Effector CD4-positive, alpha-beta T cell (primary cell): ENCODE results near the gene SLC12A1.

Experiments used
- DNase-seq: peaks from one replicate; pipeline ENCODE4 v3.0.0-alpha.2; 2020

SLC12A1 gene

DNA sequence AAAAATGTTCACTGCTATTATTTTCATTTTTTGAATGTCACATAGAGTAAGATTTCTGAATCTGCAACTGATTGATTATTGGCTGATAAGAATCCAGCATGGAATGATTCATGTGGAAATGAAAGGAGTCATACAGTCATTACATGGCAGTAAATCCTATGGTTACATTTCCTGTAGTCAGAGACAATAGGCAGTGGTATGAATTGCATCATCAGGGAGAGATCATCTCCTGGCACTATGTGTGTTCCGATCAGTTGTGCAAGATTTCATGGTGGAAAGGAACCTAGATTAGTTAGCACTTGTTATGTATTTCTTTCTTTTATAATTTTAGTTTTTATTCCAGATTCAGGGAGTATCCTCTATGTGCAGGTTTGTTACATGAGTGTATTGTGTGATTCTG is 38.8 kb downstream of the SLC12A1 start:
- DNase-seq = no peak

- DNase-seq = no peak
Observed at GRCh38 chr15:48248414-48248813, 42.3 kb downstream of the SLC12A1 start.

DNA sequence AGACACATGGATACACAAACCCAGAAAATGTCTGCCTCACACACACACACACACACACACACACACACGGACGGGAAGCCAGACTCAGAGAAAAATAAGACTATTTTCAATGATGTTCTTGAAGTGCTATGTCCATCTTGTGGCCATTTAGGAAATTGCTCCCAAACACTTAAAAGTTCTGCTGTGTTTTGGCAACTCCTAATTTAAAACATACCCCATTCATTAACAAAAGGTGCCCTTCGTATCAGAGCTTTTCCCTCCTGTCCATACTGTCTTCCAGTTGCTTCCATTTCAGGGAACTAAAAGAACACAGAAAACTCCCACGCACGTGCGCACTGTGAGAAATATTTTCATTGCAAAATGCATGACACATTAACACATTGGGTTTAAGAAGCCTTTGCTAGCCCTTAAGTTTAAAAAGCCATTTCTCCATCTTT is 44.6 kb downstream of the SLC12A1 start:
- DNase-seq = no peak

DNA sequence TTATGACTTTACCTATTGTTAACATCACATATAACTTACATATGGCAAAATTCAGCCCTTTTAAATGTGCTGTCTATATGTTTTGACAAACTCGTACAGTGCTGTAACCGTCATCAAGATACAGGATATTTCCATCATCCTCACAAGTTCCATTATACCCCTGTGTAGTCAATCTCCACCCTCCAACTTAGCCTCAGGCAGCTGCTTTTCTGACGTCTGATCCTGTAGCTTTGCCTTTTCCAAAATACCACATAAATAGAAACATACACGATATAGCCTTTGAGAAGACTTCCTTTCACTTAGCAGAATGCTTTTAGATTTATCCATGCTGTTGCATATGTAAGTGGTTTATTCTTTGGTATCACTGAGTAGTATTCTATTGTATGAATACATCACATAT is 47.1 kb downstream of the SLC12A1 start:
- DNase-seq = no peak

DNA sequence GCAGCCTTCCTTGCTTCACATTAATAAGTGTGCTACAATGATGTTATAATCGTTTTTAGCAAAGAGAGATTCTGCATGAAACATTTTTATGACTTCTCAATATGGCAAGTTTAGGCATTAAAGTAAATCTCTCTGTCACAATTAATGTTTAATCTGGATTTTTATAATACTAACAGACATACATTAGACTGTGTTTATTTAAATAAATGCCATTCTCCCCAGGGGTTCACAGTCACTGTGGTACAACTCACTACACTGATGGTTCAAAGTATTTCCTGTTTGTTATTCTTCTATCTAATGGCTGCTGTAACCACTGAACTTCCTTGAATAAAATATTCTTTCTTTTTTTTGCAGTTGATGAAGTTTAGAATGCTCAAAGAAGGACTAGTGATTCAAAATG is 59.0 kb downstream of the SLC12A1 start:
- DNase-seq = no peak

DNA sequence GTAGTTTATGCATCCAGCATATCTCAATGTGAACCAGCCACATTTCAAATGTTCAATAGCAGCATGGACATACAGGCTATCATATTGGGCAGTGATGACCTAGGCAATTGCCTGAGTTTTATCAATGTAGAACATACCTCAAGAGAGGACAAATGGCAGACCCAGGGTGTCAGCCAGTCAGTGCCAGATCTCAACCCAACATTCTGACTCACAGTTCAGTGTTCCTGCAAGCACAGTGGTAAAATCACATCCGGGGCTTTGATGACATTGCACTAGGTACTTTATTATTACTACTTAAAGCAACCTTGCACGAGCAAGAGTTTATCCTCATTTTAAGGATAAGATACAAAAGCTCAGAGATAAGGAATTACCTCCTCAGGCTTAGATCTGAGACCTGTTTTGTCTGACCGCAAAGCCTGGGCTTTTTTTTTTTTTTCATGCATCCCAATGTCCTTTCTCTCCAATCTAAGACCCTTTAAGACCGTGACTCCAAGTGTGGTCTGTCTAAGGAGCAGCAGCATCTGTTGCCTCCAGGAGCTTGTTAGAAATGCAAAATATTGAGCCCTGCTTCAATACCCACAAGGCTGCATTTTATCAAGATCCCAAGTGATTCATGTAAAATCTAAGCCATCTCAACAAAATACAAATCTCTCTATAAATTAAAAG is 60.1 kb downstream of the SLC12A1 start:
- DNase-seq = no peak

DNA sequence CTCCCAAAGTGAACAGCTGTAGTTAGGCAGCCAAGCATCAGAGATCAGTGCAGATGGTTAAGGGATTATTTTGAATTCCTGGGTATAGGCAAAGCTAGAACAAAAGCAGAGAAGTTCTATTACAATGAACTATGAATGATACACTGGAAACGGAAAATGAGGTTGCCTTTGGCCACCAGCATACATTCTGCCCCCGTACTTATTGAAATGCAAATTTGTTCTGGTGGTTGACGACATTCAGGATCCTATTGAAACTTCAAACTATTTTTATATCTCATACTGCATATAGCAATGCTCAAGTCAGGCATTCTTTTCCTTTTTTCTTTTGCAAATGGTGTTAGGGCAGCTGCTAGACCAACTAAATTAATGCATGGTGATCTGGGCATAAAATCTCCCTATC is 61.7 kb downstream of the SLC12A1 start:
- DNase-seq = no peak

DNA sequence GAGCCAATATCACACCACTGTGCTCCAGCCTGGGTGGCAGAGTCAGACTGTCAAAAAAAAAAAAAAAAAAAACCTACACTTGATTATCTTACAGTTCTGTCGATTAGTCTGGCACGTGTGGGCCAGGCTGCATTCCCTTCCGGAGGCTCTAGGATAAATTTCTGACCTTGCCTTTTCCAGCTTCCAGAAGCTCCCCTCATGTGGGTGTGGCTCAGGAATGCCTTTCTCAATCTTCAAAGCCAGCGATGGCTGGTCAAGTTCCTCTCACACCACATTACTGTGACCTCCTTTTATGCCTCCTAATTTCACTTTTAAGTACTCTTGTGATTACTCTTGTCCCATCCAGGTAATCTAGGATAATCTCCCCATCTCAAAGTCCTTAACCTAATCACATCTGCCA is 66.9 kb downstream of the SLC12A1 start:
- DNase-seq = no peak

DNA sequence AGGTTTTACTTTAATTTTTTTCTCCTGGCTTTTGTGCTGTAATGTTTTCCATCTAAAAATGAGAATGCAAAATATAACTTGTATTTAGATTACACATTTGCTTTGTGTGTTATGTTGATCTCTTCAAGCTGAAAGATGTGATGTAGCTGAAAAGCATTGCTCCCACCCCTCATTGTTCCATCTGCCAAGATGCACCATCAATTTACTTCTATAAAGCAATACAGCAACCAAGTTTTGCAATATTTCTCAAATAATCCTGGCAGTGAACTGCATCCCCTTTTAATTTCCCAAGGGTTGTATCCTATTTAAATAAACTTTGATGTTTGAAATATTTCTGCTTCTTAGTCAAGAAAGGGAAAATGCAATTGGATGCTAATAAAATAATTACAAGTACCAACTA is 72.6 kb downstream of the SLC12A1 start:
- no peak for DNase-seq

GRCh38 chr15:48279608-48280007 is 73.5 kb downstream of the SLC12A1 start:
- no peak for DNase-seq

DNA sequence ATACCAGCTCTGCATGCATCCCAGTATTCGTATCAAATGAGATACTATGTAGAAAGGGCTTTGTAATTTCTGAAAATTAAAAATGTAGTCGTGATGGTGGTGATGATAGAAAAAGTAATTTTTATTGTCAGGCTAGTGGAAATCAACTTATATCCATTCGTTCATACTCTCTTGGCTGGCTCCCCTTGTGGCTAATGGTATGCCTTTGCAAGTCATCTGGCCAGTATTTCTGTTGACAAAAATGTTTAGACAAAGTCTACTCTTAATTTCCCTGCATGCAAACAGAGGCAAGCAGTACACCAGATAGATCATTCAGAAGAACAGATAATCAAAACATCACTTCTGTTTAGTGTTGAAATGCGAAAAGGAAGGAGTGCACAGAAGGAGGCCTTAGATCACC is 75.6 kb downstream of the SLC12A1 start:
- DNase-seq = no peak

DNA sequence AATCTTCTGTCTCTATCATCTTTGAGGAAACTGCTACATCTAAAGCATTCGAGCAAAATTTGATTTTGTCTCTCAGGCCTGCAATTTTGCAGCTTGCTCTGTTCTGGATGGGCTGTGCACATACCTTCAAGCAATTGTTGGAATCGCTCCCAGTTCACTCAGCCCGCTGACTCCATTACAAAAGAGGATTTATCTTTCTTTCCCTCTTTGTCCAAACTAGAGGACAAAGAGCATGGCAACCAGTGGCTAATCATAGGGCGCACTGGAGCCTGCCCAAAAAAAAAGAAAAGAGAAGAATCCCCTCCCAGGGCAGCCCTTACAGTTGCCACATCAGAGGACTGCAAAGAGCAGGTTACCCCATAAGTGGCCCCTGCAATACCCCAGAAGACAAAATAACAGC is 76.1 kb downstream of the SLC12A1 start:
- no peak for DNase-seq

DNA sequence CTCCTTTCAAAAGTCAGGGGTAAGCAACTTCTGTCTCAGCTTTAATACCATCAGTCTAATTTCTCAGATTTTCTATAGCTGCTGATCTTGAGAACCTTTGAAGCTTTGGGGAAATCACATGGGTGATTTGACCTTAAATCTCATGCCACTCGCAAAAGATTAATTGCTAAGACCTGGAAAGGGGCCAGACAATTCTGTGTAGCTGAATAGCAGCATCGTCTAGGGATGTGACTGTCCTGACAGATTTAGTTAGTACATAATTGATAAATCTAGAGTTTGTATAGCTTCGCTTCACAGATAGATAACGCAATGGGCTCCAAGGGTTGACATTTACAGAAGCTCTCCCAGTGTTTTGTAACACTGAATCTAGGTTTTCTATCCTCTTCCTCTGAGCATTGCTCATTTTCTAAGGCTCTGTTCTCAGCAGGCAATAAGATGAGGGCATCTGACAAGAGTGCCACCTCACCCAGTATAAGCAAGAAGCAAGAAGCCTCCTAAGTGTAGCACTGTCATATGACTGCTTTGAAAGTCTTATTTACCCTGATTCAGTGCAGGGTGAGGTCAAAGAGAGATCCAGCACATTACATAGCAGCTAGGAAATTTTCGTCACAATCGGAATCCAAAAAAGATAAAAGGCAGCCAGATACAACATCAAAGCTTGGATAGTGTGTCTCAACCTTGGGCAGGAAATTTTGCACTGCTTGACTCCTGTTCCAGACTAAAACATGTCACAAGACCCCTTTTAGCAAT is 77.5 kb downstream of the SLC12A1 start:
- no peak for DNase-seq

DNA sequence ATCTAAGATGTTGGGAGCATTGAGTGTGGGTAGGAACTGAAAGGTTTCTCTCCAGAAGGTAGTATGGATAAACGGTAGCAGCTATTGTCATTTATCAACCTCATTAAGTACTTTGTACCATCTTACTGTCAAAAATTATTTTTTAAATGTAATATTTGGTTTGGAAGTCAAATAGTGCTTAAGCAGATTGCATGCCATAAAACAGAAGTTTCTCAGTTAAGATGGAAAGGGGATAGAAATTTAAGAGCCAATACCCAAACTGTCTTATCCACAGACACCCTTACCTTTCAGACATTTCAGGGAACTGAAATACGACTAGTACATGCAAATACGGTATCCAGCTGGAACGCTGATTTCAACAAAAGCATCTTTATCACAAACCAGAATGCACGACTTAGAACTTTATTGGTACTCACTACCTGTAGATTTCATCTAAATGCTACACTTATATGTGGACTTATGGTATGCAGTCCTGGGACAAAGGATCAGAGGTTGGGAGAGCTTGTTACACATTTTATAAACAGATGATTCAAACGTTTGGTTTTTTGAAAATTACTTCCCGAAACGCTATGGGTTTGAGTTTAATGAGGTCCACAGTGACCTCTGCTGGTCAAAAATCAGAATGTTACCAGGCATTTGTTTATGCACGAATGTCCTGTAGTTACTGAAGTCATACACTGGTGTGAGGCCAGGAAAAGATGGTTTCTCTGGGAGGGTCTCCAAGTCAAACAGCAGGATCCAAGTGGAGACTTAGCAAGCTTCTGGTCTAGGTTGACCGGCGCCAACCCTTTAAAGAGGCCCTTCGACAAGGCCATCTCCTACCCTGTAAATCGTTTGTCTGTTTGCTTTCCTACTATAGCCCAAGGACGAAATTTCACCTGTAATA is 79.5 kb downstream of the SLC12A1 start:
- peak; percentile 22 for DNase-seq

- no peak for DNase-seq
Observed at GRCh38 chr15:48289628-48290027, 83.5 kb downstream of the SLC12A1 start.

GRCh38 chr15:48292458-48292857 is 86.4 kb downstream of the SLC12A1 start:
- DNase-seq = no peak

DNA sequence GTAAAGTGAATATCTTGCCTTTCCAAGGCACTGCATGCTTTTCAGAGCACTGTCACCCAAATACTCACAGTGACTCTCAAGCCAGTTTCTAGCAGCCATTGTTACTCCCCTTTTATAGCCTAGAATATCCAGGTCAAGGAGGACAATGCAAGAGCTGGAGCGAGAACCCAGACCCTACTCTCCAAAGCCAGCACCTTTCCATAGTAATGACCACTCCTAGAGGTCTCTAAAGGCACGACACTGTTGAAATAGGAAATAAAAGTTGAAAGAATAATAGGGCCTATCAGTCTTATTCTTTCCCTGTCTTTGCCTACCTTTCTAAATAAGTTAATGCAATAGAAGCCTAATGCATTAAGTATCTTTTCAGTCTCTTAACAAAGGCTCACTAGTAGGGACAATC is 91.6 kb downstream of the SLC12A1 start:
- no peak for DNase-seq

- DNase-seq = no peak
Observed at GRCh38 chr15:48298914-48299313, 92.8 kb downstream of the SLC12A1 start.

DNA sequence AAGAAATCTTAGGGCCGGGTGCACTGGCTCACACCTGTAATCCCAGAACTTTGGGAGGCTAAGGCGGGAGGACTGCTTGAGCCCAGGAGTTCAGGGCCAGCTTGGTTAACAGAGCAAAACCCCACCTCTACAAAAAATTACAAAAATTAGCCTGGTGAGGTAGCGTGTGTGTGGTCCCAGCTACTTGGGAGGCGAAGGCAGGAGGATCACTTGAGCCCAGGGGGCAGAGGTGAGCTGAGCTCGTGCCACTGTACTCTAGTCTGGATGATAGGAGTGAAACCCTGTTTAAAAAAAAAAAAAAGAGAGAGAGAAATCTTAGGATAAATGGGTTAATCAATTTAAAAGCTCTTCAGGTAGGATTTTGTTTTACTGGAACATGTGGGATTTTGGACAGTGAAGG is 93.9 kb downstream of the SLC12A1 start:
- no peak for DNase-seq

GRCh38 chr15:48304398-48304797 is 98.3 kb downstream of the SLC12A1 start:
- no peak for DNase-seq

DNA sequence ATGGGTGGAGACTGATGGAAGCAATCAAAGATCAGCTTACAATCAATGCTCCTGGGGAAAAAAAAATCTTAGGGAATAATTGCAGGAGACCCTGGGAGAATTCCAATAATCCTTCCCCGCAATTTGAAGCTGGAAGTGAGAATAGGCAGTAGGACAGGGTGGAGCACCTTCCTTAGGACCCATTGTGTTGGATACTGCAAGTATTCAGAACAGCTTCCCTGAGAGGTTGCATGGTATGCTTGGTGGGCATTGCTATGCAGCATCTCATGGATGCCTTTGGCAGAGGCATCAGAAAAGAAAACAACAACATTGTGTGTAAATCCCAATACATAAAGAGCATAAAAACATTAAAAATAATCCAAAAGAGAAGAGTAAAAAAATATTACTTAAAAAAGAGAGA is 100.5 kb downstream of the SLC12A1 start:
- no peak for DNase-seq

DNA sequence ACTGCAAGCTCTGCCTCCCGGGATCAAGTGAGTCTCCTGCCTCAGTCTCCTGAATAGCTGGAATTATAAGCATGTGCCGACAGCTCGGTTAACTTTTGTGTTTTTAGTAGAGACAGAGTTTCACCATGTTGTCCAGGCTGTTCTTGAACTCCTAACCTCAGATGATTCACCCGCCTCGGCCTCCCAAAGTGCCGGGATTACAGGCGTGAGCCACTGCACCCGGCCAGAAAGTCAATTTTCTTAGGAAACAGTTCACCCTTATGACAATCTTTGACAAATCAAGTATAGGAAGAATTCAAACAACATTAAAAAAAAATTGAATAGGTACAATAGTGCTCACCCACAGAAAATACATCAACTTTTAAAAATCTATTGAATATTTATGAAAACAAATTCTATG is 101.5 kb downstream of the SLC12A1 start:
- DNase-seq = no peak

DNA sequence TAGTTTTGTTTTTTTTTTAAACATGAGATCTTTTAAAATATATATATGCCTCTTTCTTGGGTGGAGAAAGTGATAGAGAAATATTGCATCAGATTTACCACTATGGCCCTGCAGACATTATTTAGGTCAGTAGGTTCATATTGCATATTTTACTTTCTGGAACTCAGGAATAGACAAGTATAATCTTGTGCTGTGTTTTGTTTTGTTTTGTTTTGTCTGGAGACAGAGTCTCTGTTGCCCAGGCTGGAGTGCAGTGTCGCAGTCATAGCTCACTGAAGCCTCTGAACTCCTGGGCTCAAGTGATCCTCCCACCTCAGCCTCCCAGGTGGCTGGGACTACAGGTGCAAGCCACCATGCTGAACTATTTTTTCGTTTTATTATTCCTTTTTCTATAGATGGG is 103.6 kb downstream of the SLC12A1 start:
- no peak for DNase-seq

DNA sequence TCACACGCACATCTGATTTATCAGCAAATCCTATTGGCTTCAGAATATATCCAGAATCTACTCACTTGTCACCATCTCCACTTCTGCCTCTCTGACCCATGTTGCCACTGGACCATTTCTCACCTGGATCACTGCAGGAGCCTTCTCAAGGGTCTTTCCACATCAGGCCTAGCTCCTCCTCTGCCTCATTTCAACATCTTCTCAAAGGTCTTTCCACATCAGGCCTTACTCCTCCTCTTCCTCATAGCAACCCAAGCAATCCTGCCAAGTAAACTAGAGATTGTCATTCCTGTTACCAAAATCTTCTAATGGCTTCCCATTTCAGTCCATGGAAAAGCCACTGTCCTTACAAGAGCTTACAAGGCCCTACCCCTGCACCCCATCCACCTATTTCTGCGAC is 107.1 kb downstream of the SLC12A1 start:
- DNase-seq = no peak
